GM12801 (cell line): Measurements from ENCODE around the gene SPIN2A.

ENCODE experiments used
- CTCF ChIP-seq: IDR thresholded peaks from one replicate; pipeline ENCODE4 v1.5.1; 2011; ENCODE audit warnings: control low read depth; ENCODE audit not compliant: insufficient read length; ENCODE audit errors: extremely low read depth

SPIN2A gene

DNA sequence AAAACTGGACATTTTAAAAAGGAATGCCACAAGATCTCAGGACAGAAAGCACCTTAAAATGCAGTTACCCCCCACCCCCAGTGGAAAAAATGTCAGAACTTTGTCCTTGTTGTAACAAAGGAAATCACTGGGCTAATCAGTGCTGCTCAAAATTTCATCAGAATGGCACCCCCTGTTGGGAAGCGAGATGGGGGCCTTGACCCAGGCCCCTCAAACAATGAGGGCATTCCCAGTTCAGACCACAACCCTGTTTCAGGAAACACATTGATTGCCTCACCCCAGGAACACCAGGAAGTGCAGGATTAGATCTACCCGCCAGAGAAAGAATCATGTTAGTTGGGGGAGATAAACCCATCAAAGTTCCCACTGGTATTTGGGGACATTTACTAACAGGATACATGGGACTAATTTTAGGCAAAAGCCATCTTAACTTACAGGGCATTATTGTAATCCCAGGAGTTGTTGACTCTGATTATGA is 32.2 kb downstream of the SPIN2A start:
- TF ChIP-seq CTCF: no peak

DNA sequence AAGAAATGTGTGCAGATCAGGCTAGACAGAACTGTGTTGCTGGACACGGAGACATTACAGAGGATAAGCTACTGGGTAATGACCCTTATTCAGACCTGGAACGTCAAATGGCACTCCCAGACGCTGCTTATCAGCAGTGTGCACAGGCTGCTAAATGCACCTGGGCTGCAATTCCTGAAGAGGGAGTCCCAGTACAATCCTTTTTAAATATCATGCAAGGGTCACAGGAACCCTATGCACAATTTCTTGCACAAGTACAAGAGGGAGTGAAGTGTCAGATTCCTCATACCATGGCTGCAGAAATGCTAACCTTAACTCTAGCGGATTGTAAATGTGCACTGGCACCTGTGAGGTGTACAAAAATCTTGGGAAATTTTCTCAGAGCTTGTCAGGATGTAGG is 32.8 kb downstream of the SPIN2A start:
- no peak for TF ChIP-seq CTCF

DNA sequence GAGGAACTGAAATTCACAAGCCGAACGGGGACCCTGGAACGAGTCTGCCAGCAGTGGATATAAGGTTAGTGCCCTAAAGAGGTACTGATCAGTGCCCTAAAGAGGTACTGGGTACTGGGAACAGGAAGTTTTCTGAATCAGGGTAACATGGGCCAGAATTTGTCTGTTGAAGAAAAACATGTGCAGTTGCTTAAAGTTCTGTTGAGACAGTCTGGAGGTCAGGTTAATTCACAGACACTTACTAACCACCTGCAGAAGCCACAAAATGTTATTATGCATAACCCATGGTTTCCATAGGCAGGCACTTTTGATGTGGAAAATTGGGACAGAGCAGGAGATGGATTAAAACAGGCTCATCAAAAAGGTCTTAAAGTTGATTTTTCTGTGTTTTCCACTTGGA is 33.7 kb downstream of the SPIN2A start:
- TF ChIP-seq CTCF: no peak
